Body of pancreas (tissue), 4 donors: ENCODE data around the gene CCNDBP1. TPM values are rescaled to one million over a fixed set of nuclear protein-coding genes. Genes with fewer than 3 reads are reported as not detected.
A peak's percentile ranks its signal among the peaks of the same experiment; 100 is the strongest.

Source experiments
- ATAC-seq: fragments of 150-250 bp; one replicate; pipeline ENCODE4 v1.9.1; 2016
- DNase-seq, 4 donors: peaks; one replicate each; pipeline ENCODE4 v3.0.0-alpha.2; 2019
- H3K27ac ChIP-seq, 4 donors: fragments of 200-600 bp; sonication (generic); 1 replicate in 3 of 4; 2 replicates in 1 of 4; pipeline versions ENCODE4 v1.5.1 to v1.6.1; 2016 to 2019; ENCODE audit warnings: mild to moderate bottlenecking in 1 of 4, mixed read lengths in 1 of 4, moderate library complexity in 1 of 4
- H3K27me3 ChIP-seq, 2 donors: fragments of 200-600 bp; sonication (generic); one replicate each; pipeline ENCODE4 v1.6.0; 2016; ENCODE audit warnings: mild to moderate bottlenecking in 1 of 2
- H3K36me3 ChIP-seq, 2 donors: fragments of 200-600 bp; sonication (generic); replicated peaks in 1 of 2; 2 replicates each; pipeline ENCODE4 v1.5.1; 2016; ENCODE audit warnings: low read depth in 2 of 2; ENCODE audit not compliant: insufficient read depth in 1 of 2
- H3K4me1 ChIP-seq: fragments of 200-600 bp; sonication (generic); one replicate; pipeline ENCODE4 v1.6.0; 2016
- H3K4me3 ChIP-seq, 2 donors: fragments of 200-600 bp; sonication (generic); 1 replicate in 1 of 2; 2 replicates in 1 of 2; pipeline ENCODE4 v1.5.1; 2016 to 2019
- H3K9me3 ChIP-seq, 3 donors: fragments of 200-600 bp; sonication (generic); 1 replicate in 2 of 3; 2 replicates in 1 of 3; pipeline ENCODE4 v1.5.1; 2016
- POLR2A ChIP-seq, 3 donors: fragments of 450-650 bp; IDR thresholded peaks; one replicate each; pipeline ENCODE4 v1.6.1; 2016; ENCODE audit warnings: antibody characterized with exemption in 3 of 3, mild to moderate bottlenecking in 2 of 3
- WGBS, 2 donors: methylation state at CpG; one replicate each; pipeline ENCODE4 v1.1.5; 2017; 5-methylcytosine and 5-hydroxymethylcytosine counted together
- intact Hi-C: fragments of 100-400 bp; cut with DNase I; formaldehyde crosslinking; loops from one replicate; pipeline ENCODE4 v1.15.1; 2023
- total RNA-seq, 2 donors: library from RNA; depleted of rRNA; stranded (reverse); fragments of >200 nt; gene quantifications; one replicate each; pipeline ENCODE4 v1.1.0, GENCODE V29; 2016
- TF ChIP-seq, protein P1 (sequence below), 7 experiments: fragments of 450-650 bp in 4 of 7; fragments of 200-600 bp in 3 of 7; sonication (generic) in 3 of 7; IDR thresholded peaks; one replicate each; pipeline ENCODE4 v1.5.1; 2016 to 2019; ENCODE audit warnings: antibody characterized with exemption in 7 of 7

CCNDBP1 gene
- total RNA-seq, 2 donors from 2014 or later: 15.5 to 37.1 TPM

DNA sequence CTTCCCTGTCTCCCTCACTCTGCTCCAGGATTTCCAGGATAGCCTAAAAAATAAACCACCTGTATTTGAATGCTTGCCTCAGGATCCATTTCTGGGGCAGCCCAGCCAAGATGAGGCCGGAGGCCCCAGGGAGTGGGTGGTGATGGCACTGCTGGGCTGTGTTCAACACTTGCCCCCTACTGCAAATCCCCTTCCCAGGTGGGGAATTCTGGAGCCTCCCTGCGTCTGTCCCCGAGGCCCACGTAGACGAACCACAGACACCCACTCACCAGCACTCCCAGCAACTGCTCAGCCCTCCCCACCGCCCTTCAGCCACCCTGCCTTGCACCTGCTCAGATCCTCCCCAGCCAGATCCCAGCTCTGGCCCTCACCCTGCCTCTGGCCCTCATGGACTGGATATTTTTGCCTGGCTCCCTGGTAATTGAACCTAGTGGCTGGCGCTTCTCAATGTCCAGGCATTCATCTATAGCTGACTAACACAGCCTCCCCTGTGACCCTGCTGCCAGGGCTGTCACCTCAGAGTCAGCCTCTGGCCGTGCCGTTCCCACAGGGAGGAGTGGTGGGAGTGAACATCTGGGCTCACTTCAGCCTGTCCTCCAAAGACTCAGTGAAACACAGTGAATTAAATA lies 52.8 kb downstream of the CCNDBP1 start:
- Histone ChIP-seq H3K27me3 (no peaks in the 10 kb centered on the region), H3K4me1 (no peaks in the 10 kb centered on the region), H3K27ac (no peak overlapping the region), H3K9me3 (no peaks in the 10 kb centered on the region), H3K36me3 (no peaks in the 10 kb centered on the region), H3K4me3 (no peak overlapping the region)
- ATAC-seq (no peak), DNase-seq (no peak)
- WGBS, 2 donors: 71 to 80% methylated on average over 8 to 9 of the region's 9 CpGs
- intact Hi-C loops: no loop called here
- TF ChIP-seq, protein P1, sequence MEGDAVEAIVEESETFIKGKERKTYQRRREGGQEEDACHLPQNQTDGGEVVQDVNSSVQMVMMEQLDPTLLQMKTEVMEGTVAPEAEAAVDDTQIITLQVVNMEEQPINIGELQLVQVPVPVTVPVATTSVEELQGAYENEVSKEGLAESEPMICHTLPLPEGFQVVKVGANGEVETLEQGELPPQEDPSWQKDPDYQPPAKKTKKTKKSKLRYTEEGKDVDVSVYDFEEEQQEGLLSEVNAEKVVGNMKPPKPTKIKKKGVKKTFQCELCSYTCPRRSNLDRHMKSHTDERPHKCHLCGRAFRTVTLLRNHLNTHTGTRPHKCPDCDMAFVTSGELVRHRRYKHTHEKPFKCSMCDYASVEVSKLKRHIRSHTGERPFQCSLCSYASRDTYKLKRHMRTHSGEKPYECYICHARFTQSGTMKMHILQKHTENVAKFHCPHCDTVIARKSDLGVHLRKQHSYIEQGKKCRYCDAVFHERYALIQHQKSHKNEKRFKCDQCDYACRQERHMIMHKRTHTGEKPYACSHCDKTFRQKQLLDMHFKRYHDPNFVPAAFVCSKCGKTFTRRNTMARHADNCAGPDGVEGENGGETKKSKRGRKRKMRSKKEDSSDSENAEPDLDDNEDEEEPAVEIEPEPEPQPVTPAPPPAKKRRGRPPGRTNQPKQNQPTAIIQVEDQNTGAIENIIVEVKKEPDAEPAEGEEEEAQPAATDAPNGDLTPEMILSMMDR (IDR thresholded peaks at IDR 0.05): no peak
- no peak for TF ChIP-seq POLR2A (IDR thresholded peaks at IDR 0.05)

DNA sequence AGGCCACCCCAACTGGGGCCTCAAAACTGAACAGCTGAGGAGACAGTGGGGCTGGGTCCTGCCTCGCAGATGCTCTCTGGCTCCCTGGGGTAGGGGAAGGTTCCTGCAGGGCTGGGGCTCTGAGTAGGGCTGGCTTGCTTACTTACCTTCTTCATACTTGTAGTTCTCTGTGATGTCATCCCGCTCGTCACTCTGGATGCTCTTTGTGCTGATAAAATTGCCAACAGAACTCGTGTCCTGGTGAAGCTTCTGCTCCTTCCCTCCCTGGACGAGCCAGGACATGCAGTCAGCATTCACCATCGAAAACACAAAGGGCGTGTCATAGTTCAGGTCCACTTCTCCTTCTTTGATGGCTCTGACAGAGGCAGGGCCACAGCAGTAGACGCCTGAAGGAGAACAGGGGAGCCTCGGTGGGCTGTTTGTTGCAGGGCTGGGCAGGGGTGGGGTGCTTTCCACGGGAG lies 53.5 kb downstream of the CCNDBP1 start:
- no peak overlapping the region for H3K27ac ChIP-seq
- H3K4me3 ChIP-seq: no peak overlapping the region
- no peaks in the 10 kb centered on the region for H3K4me1 ChIP-seq
- H3K36me3 ChIP-seq: no peaks in the 10 kb centered on the region
- H3K9me3 ChIP-seq: no peaks in the 10 kb centered on the region
- intact Hi-C loops: no loop called here
- no peak for DNase-seq
- WGBS, 2 donors: 60 to 64% methylated on average over 7 to 10 of the region's 10 CpGs
- TF ChIP-seq POLR2A (IDR thresholded peaks at IDR 0.05): no peak
- TF ChIP-seq, protein P1 (IDR thresholded peaks at IDR 0.05): no peak
- no peak for ATAC-seq
- no peaks in the 10 kb centered on the region for H3K27me3 ChIP-seq

DNA sequence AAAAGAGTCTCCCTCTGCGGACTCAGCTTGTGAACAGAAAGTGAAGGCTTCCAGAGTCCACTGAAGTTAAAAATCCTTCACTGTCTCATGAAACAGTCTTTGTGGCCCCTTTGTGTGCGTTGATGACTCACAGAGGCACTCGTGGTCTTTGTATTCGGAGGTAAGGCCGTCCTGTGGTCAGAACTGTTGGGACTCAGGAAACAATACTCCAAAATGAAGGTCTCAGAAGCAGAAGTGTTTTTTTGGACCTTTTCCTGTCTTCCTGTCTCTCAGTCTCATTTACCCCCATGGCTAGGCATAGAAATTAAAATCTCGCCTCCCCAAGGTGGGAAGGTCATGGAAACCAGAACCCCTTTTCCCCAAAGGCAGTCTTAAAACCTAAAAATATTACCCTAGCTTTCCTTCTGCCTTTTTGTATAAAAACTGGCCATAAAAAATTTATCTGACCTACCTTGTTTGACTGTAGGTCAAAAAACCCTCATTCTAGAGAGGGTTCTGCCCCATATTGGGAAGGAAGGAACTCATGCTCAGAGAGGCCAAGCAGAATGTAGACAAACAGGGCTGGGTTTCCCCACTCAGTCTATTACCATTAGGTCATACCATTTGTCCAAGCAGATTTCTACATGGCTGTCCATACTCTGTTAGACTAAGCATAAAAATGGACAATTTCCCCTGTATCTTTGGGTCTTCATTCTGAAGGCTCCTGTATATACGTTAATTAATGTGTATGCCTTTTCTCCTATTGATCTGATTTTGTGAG lies 54.7 kb downstream of the CCNDBP1 start:
- H3K36me3 ChIP-seq: no peaks in the 10 kb centered on the region
- H3K27me3 ChIP-seq: no peaks in the 10 kb centered on the region
- intact Hi-C loops: no loop called here
- H3K27ac ChIP-seq: no peak overlapping the region
- H3K4me3 ChIP-seq: no peak overlapping the region
- no peak for DNase-seq
- no peaks in the 10 kb centered on the region for H3K4me1 ChIP-seq
- ATAC-seq: no peak
- 60 to 86% methylated on average over 7 of the region's 7 CpGs for WGBS, 2 donors
- no peak for TF ChIP-seq POLR2A (IDR thresholded peaks at IDR 0.05)
- TF ChIP-seq, protein P1 (IDR thresholded peaks at IDR 0.05): no peak
- H3K9me3 ChIP-seq: no peaks in the 10 kb centered on the region

DNA sequence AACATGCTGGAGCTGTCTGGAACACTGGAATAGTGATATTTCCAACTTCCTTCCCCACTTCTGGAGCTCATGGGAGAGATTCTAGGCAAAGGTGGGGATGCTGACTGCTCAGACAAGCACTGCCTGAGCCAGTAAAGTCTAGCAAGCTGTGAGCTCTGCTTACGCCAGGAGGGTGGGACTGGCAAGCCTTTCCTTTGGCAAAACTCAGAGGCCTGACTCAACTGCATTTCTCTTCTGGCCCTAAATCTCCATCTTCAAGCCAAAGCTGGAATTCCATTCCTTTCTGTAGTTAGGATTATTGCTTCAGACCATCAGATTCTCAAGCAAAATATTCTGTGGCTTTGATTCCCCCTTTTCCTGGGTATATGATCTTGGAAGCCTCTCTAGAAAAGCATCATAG lies 55.9 kb downstream of the CCNDBP1 start:
- peak; percentile 47 for ATAC-seq
- Histone ChIP-seq H3K9me3 (no peaks in the 10 kb centered on the region), H3K27ac (no peak overlapping the region), H3K27me3 (no peaks in the 10 kb centered on the region), H3K4me1 (no peaks in the 10 kb centered on the region), H3K36me3 (no peaks in the 10 kb centered on the region), H3K4me3 (no peak overlapping the region)
- intact Hi-C loops: no loop called here
- WGBS, 2 donors: 88 to 89% methylated on average over 1 of the region's 1 CpG
- peak in 3 of 4 donors; percentile 19 to 24 (median 20) for DNase-seq
- TF ChIP-seq POLR2A (IDR thresholded peaks at IDR 0.05): no peak
- TF ChIP-seq, protein P1 (IDR thresholded peaks at IDR 0.05): no peak
